GM18498 (cell line): Measurements from ENCODE around the gene DPAGT1.
"Not testable (repeated sequence)": the region's sequence is repeated elsewhere in the genome, so short reads cannot be mapped to it uniquely, and the experiment has no call there.

Experiments used
- ATAC-seq: cut with Tn5 transposase; IDR thresholded peaks from one replicate; pipeline ENCODE4 v1.9.1; 2021; ENCODE audit warnings: mild to moderate bottlenecking, moderate library complexity; ENCODE audit not compliant: unreplicated experiment

Gene DPAGT1

DNA sequence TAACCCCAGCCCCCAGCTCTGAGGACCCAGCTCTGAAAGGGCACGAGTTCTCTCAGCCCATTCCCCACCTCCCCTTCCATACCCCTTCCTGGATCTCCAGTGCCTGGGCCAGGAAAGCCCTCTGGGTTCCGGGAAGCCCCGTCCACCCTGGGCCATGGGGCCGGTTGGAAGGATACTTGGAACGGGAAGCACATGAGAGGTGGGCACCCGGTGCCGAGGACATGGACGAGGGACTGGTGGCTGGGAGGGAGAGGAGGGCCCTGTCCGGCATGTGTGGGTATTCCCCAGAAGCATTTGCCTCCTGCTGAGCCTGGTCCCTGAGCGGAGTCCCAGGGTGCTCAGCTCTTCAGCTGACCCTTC, 14.6 kb upstream of the DPAGT1 start:
- no peak for ATAC-seq

- ATAC-seq: no peak
Measured at GRCh38 chr11:119115484-119116234, 14.0 kb upstream of the DPAGT1 start.

GRCh38 chr11:119114351-119114750, 12.7 kb upstream of the DPAGT1 start:
- ATAC-seq: no peak

- ATAC-seq: no peak
Measured at GRCh38 chr11:119113716-119114115, 12.1 kb upstream of the DPAGT1 start.

GRCh38 chr11:119112314-119113020, 10.8 kb upstream of the DPAGT1 start:
- ATAC-seq: no peak

DNA sequence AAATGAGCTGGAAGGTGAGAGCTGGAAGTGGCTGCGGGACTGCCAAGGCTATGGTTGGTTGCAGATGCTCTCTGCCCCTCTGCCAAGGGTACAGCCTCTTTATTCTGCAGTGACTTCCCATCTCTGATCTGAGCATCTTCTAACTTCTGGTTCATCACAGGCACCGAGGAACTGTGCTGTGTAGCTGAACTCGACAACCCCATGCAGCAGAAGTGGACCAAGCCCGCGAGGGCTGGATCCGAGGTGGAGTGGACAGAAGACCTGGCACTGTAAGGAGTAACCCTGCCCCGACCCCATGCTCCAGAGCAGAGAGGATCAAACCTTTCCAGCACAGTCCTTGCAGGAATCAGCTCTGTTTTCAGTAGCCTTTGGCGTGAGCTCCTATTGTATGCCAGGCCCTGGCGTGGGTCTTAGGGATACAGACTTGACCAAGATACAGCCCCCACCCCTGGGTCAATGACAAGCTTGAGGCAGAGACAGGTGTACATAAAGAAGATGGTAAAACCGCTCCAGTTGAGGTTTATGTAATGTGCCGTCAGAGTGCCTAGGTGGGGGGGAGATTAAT, 9.8 kb upstream of the DPAGT1 start:
- no peak for ATAC-seq

GRCh38 chr11:119110439-119110838, 8.8 kb upstream of the DPAGT1 start:
- no peak for ATAC-seq

- ATAC-seq: no peak
Measured at GRCh38 chr11:119109843-119110242, 8.2 kb upstream of the DPAGT1 start.

DNA sequence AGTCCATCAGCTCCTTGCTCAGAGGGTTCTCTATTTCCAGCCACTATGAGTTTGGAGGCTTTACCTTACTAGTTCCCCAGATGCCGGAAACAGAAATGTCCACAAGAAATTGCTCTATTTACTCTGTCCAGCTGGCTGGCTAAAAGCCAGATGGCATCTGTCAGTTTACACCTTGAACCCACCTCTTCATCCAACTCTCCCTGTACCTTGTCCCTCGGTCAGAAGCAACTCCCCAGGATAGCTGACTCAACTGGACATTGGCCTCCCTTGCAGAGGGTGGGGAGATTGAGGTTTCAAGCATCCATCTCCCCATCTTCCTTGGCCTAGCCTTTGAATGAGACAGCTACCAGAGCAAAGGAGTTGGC, 7.2 kb upstream of the DPAGT1 start:
- ATAC-seq: no peak

DNA sequence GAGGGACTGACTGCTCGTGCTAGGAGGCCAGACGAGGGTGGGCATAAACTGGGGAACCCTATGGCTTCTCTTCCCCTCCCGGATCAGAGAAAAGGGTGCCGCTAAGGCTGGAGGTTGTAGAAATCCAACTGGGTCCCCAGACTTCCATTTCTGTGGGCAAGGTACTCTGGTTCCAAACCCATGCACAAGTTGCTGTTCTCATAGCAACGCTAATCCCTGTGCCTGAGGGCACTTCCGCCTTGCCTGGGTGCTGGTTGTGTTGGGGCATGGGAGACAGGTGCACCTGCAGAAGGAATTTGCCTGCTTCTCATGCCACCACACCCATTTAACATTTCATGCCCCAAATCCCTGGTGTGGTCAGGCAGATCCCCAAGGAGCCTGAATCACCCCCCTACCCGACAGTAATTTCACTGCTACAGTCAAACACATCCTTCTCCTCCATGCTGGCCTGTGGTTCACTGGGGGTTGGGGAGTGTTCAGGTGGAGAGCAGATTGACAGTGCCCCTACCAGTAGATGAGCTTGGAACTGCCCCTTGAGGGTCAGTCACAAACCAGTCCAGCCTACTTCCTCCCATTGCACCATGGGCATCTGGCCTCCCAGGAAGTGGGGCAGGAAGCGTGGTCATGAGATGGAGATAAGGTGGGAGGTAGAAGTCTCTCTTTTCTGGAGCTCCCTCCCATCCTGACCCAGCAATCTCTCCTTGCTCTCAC, 6.6 kb upstream of the DPAGT1 start:
- no peak for ATAC-seq

- peak; percentile 37 for ATAC-seq
Measured at GRCh38 chr11:119107538-119108145, 6.0 kb upstream of the DPAGT1 start.

- peak; percentile 75 for ATAC-seq
Measured at GRCh38 chr11:119106564-119107537, 5.2 kb upstream of the DPAGT1 start, which contains the start of gene C2CD2L. Gene C2CD2L, plus strand, starts transcription at chr11:119107344. Its CDS starts 398 bp downstream, at chr11:119107742.

DNA sequence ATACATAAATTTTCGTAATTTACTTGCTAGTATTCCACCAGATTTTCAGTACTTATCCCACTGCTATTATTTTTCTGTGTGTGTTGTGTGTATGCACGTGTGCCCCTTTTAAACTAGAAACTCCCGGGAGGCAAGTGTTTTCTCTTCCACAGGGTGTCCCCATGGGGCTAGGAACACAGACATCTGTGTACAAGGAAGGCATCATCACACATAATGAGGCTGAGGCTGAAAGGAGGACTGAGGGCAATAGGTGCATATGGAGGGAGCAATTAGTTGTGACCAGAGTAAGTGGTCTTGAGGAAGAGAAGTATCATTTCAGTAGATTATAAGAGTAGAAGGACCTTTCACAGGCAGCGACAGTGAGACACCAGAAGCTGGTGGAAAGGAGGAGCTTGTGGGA, 2.1 kb upstream of the DPAGT1 start:
- ATAC-seq: no peak

GRCh38 chr11:119103161-119103664, 1.6 kb upstream of the DPAGT1 start:
- not testable (repeated sequence) for ATAC-seq

- ATAC-seq: peak; percentile 35
Measured at GRCh38 chr11:119100994-119101758, 477 bp downstream of the DPAGT1 start.

DNA sequence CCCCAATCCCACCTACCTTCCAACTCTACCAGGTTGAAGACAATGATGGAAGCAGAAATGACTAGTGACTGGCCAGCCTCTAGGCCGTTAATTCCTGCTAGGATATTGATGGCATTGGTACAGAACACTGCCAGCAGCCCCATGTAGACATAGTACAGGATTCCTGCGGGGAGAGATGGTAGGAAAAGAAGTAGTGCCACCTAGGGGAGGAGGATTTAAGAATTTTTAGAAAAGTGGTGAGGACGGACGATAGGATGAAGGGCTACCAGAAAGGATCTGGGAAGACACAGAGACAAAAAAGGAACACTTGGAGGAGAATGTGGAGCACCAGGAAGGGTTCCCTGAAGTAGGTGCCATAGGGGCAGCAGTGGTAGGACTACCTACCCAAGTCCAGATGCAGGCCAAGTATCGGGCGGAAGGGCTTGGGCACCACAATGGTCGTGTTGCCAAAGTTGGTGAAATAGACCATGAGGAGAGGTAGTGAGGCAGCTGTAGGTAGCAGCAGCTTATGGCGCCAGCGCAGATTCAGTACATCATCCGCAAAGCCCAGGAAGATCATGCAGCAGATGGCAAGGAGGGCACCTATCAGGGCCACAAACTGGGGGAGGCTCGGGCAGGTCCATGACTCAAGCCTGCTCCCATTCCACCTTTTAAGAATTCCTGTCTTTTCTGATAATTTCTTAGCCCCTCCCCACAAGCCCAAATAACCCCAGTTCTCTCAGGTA, 1.2 kb downstream of the DPAGT1 start:
- no peak for ATAC-seq

- ATAC-seq: no peak
Measured at GRCh38 chr11:119099711-119100110, 1.9 kb downstream of the DPAGT1 start.
